GM12874 (cell line): Measurements from ENCODE around the gene FPR2.

ENCODE experiments used
- CTCF ChIP-seq: IDR thresholded peaks from 2 replicates; pipeline ENCODE4 v1.5.1; 2011; ENCODE audit warnings: low read depth, mild to moderate bottlenecking, control low read depth, low read length, moderate library complexity; ENCODE audit not compliant: insufficient read depth

Gene FPR2

GRCh38 chr19:51779181-51779580 is 18.2 kb downstream of the FPR2 start:
- TF ChIP-seq CTCF = no peak

- TF ChIP-seq CTCF = no peak
Measured at GRCh38 chr19:51779703-51780102, 18.7 kb downstream of the FPR2 start.

DNA sequence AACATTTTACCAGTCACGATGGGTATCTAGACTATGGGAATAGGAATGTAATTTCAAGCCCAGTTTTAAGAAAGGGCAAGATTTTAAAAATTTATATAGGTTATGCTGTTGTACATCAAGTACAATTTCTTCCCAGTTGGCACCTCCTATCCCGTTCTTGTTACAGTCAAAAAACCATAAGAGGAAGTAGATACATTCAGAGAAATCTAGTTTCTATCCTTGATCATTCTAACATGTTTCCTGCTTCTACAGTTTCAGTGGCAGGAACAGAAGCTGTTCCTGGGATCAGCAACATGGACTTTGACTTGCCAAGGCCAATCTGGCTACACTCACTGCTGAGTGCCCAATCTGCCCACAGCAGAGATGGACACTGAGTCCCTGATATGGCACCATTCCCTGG is 19.3 kb downstream of the FPR2 start:
- no peak for TF ChIP-seq CTCF

DNA sequence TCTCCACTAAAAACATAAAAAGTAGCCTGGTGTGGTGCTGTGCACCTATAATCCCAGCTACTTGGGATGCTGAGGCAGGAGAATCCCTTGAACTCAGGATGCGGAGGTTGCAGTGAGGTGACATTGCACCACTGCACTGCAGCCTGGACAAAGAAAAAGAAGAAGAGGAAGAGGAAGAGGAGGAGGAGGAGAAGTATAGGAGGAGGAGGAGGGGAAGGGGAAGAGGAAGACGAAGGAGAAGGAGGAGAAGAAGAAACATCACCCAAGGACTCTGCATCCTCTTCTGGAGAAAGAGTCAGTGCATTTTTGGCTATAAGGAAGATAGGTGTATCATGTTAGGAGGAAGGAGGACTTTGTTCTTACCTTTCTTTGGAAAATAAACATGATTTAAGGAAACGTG is 21.0 kb downstream of the FPR2 start:
- TF ChIP-seq CTCF = no peak

GRCh38 chr19:51783372-51783771 is 22.4 kb downstream of the FPR2 start:
- TF ChIP-seq CTCF = no peak

GRCh38 chr19:51784109-51784785 is 23.3 kb downstream of the FPR2 start:
- no peak for TF ChIP-seq CTCF

DNA sequence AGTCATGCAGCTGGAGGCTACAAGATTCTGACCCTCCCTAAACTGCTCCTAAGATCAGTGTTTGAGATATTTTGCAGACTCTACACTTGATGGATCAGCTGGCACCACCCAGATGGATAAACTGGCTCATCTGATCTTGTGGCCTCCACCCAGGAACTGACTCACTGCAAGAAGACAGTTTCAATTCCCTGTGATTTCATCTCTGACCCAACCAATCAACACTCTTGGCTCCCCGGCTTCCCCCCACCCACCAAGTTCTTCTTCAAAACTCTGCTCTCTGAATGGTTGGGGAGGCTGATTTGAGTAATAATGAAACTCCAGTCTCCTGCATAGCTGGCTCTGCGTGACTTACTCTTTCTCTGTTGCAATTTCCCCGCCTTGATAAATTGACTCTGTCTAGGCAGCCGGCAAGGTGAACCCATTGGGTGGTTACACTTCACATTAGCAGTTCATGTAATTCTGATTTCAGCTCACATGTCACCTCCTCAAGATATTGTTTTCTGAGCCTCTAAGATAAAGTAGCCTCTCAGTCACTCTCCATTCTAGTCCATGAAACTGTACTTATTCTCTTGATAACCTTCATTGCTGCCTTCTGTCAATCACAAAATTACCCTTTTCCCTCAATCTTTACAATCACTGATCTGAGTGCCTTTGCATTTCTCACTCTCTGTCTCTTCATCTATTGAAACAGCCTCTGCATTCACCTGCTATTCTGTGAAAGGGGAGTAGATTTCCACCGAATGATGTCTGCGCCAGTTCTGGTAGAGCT is 24.1 kb downstream of the FPR2 start:
- no peak for TF ChIP-seq CTCF
